Central memory CD4-positive, alpha-beta T cell (primary cell): ENCODE data around the gene TPRKB.
"Not testable (repeated sequence)": the region's sequence is repeated elsewhere in the genome, so short reads cannot be mapped to it uniquely, and the experiment has no call there.

Experiments used
- DNase-seq: peaks from one replicate; pipeline ENCODE4 v3.0.0; 2022

TPRKB gene

GRCh38 chr2:73699437-73699836 is 37.7 kb downstream of the TPRKB start:
- no peak for DNase-seq

- DNase-seq, result no peak
Observed at GRCh38 chr2:73698101-73698500, 39.0 kb downstream of the TPRKB start.

GRCh38 chr2:73697606-73698005 is 39.5 kb downstream of the TPRKB start:
- no peak for DNase-seq

- not testable (repeated sequence) for DNase-seq
Observed at GRCh38 chr2:73696985-73697384, 40.2 kb downstream of the TPRKB start.

- not testable (repeated sequence) for DNase-seq
Observed at GRCh38 chr2:73696521-73696920, 40.6 kb downstream of the TPRKB start.

- not testable (repeated sequence) for DNase-seq
Observed at GRCh38 chr2:73690372-73691088, 46.6 kb downstream of the TPRKB start.

GRCh38 chr2:73688494-73688893 is 48.7 kb downstream of the TPRKB start:
- DNase-seq, result not testable (repeated sequence)

GRCh38 chr2:73685764-73686438 is 51.2 kb downstream of the TPRKB start:
- DNase-seq, result no peak

- DNase-seq, result not testable (repeated sequence)
Observed at GRCh38 chr2:73684905-73685304, 52.2 kb downstream of the TPRKB start.

- DNase-seq, result not testable (repeated sequence)
Observed at GRCh38 chr2:73684325-73684724, 52.8 kb downstream of the TPRKB start.

- not testable (repeated sequence) for DNase-seq
Observed at GRCh38 chr2:73679951-73680571, 57.1 kb downstream of the TPRKB start.
